SJCRH30 (cell line): Measurements from ENCODE around the gene PDCD1LG2. TPM values are rescaled to one million over a fixed set of nuclear protein-coding genes. Genes with fewer than 3 reads are reported as not detected.
"Not testable (repeated sequence)": the region's sequence is repeated elsewhere in the genome, so short reads cannot be mapped to it uniquely, and the experiment has no call there.

Experiments
- DNase-seq, 2 experiments: peaks; one replicate each; pipeline ENCODE4 v3.0.0-alpha.2; 2015 to 2020
- H3K27ac ChIP-seq: fragments of 250-450 bp; sonication (Bioruptor Pico); 2 replicates; pipeline ENCODE4 v1.5.1; 2020; ENCODE audit warnings: mild to moderate bottlenecking, moderate library complexity
- H3K27me3 ChIP-seq: fragments of 250-450 bp; sonication (Bioruptor Pico); 2 replicates; pipeline ENCODE4 v1.5.1; 2020; ENCODE audit warnings: mild to moderate bottlenecking, moderate library complexity
- H3K36me3 ChIP-seq: fragments of 250-450 bp; sonication (Bioruptor Pico); 2 replicates; pipeline ENCODE4 v1.5.1; 2020; ENCODE audit warnings: mild to moderate bottlenecking, moderate library complexity
- H3K4me1 ChIP-seq: fragments of 250-450 bp; sonication (Bioruptor Pico); 2 replicates; pipeline ENCODE4 v1.5.1; 2020; ENCODE audit warnings: mild to moderate bottlenecking, moderate library complexity
- H3K4me3 ChIP-seq: fragments of 250-450 bp; sonication (Bioruptor Pico); 2 replicates; pipeline ENCODE4 v1.5.1; 2020; ENCODE audit warnings: mild to moderate bottlenecking, moderate library complexity
- H3K9me3 ChIP-seq: fragments of 250-450 bp; sonication (Bioruptor Pico); replicated peaks from 2 replicates; pipeline ENCODE4 v1.5.1; 2020; ENCODE audit warnings: mild to moderate bottlenecking, moderate library complexity
- total RNA-seq: library from RNA; depleted of rRNA; stranded (reverse); fragments of >200 nt; shearing (Covaris generic); gene quantifications from 2 replicates; pipeline ENCODE4 v1.2.3, GENCODE V29; 2014

Gene PDCD1LG2
- total RNA-seq, 1 experiment from 2014 or later, result 0.59 TPM

DNA sequence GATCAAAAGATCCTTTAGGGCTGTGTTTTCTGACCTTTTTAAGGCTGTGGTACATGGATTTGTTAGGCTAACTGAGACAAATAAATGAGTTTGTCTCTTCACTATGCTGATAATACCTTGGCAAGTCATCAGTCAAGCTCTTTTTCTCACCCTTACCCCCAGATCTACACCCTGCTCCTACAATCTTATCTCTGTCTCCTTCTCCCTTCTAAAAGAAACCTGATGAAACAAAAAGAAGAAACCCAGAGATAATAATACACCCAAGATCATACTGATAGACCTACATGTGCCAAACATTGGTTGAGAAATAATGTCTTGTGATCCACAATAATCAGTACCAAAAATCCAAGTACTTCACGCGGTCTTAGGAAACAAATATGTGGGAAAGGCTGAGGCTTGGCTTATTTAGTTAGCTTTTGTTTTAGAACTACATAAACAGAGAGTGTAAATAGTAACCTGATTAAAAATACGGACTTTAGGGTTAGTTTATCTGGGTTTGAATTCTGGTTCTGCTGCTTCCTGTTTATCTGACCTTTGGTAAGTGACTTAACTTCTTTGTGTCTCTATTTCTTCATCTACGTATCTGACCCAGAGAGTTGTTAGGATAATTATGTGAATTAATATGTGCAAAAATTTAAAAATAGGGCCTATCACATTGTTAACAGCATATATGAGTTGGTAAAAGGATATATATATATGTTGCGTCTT lies 24.8 kb upstream of the PDCD1LG2 start:
- Histone ChIP-seq H3K27ac (no peak overlapping the region), H3K9me3 (no peaks in the 10 kb centered on the region), H3K36me3 (no peaks in the 10 kb centered on the region), H3K4me1 (no peaks in the 10 kb centered on the region), H3K27me3 (no peaks in the 10 kb centered on the region), H3K4me3 (no peak overlapping the region)
- DNase-seq, result no peak

DNA sequence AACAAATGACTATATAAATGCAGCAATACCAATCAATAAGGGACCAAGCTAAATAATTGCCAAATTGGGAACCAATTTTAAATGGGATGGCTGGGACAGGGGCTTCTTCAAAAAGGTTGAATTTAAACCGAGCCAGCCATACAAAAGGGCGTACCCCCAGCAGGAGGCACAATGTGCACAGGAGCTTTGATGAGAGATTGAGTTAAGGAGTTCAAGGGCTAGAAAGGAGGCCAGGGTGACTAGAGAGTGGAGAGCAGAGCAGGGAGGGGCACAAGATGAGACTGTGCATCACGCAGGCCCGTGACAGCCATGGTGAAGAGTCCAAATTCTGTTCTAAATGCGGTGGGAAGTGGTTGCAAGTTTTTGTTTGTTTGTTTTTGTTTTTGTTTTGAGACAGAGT lies 23.3 kb upstream of the PDCD1LG2 start:
- no peaks in the 10 kb centered on the region for H3K9me3 ChIP-seq
- no peak overlapping the region for H3K4me3 ChIP-seq
- H3K36me3 ChIP-seq, result no peaks in the 10 kb centered on the region
- H3K27ac ChIP-seq, result no peak overlapping the region
- no peaks in the 10 kb centered on the region for H3K27me3 ChIP-seq
- no peaks in the 10 kb centered on the region for H3K4me1 ChIP-seq
- DNase-seq, result no peak

DNA sequence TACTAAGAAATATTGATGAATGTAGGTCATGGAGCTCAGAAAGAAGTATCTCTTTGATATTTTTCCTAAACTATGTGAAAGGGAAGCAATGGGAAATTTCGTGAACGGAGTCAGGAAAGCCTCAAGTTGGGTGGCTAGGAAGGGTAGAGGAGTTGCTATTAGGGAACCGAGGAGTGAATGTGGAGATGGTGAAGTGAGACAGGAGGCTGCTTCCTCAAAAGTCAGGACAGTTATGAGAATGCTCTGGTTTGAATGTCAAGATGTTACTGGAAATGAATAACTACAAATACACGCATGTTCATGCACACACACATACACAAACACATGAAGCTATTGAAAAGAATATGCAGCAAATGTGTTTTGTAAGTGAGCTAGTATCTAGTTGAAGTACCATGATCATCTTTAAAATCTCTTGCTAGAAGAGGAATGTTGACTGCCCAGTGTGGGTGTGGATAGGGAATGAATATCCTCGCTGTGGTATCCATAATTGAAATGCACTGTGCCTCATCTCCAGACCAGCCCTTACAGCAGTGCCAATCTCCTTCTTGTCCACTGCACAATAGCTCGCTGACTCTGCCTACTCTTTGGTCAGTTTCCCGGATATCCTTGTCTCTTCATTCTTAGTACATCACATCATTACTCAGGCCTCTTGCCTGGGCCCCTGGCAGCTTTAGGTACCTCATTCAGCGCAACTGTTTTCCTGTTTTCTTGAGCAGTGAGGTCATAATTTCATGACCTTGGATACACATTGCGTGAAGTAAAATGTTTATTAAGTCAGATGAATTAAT lies 21.9 kb upstream of the PDCD1LG2 start:
- Histone ChIP-seq H3K4me1 (no peaks in the 10 kb centered on the region), H3K27me3 (no peaks in the 10 kb centered on the region), H3K27ac (no peak overlapping the region), H3K9me3 (no peaks in the 10 kb centered on the region), H3K4me3 (no peak overlapping the region), H3K36me3 (no peaks in the 10 kb centered on the region)
- DNase-seq, result no peak

DNA sequence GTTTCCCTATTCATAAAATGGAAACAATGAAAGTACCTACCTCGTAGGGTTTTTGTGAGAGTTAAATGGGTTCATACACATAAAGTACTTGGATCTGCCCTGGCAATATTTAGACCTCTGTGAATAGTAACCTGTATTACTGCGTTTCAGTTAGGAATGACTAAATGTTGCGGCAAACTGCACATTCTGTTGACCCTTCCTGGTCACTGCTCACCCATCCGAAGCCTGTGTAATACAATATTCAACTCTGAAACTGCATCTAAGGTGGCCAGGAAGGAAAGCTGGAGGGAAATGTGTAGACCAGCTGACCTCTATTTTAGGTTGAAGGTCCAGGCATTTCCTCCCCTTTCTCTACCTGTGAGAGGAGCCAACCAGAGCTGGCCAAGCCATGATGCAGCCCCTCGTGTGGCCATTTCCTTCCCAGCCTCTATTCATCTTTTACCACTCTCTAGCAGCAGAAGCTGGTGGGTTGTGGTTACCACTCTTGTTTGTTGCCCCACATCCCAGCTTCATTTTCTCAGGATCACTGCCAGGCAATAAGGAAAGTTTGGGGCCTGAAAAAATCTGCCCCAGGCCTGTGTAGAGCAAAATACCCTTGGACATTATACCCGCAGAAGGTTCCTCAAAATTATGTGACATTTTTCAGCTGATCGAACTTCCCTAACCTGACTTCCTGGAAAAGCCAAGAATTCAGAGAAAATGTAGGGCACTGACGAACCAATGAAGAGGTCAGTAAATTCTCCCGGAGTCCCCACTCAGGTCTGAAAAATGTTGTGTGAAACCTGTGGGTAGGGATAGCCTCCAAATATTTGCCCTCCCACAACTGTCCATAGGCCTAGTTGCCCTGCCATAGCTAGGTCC lies 20.5 kb upstream of the PDCD1LG2 start:
- 0 out of 2 replicates have a peak, but pooled peaks cover under 1% of the 10 kb centered on the region for H3K9me3 ChIP-seq
- no peaks in the 10 kb centered on the region for H3K36me3 ChIP-seq
- H3K4me3 ChIP-seq, result no peak overlapping the region
- no peaks in the 10 kb centered on the region for H3K27me3 ChIP-seq
- H3K4me1 ChIP-seq, result no peaks in the 10 kb centered on the region
- H3K27ac ChIP-seq, result no peak overlapping the region
- DNase-seq, result no peak

DNA sequence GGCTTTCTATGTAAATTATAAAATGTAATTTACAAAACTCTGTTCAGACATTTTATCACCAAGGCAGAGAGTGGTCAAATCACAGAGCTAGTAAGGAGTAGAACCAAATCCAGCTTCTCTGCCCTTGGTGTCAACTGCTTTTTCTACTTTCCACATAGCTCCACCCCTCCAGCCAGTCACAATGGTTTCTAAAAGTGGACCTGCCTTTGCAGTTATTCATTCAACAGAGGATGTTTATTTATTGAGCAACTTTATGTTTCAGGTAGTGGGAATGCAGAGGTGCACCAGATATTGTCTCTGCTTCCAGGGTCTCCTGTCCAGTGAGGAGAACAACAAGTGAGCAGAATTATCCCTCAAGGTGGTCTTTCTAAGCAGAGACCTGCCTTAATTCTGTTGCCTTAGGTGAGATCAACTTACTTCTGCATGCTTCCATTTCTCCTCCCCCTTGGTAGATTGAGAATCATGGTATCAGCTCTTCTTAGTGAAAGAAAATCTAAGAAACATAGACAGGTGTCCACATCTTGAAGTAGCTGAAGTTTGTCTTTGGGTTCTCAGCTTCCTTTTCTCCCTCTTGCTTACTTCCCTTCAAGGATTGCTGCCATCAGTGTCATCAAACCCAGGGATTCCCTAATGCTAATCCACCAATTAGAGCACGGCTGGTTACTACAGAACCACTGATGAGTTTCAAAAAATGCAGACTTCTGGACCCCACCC lies 17.2 kb upstream of the PDCD1LG2 start:
- DNase-seq, result no peak
- Histone ChIP-seq H3K27me3 (no peaks in the 10 kb centered on the region), H3K9me3 (peaks cover 3% of the 10 kb centered on the region; the same call in 1 of the 2 replicates), H3K27ac (no peak overlapping the region), H3K4me3 (no peak overlapping the region), H3K36me3 (no peaks in the 10 kb centered on the region), H3K4me1 (no peaks in the 10 kb centered on the region)

DNA sequence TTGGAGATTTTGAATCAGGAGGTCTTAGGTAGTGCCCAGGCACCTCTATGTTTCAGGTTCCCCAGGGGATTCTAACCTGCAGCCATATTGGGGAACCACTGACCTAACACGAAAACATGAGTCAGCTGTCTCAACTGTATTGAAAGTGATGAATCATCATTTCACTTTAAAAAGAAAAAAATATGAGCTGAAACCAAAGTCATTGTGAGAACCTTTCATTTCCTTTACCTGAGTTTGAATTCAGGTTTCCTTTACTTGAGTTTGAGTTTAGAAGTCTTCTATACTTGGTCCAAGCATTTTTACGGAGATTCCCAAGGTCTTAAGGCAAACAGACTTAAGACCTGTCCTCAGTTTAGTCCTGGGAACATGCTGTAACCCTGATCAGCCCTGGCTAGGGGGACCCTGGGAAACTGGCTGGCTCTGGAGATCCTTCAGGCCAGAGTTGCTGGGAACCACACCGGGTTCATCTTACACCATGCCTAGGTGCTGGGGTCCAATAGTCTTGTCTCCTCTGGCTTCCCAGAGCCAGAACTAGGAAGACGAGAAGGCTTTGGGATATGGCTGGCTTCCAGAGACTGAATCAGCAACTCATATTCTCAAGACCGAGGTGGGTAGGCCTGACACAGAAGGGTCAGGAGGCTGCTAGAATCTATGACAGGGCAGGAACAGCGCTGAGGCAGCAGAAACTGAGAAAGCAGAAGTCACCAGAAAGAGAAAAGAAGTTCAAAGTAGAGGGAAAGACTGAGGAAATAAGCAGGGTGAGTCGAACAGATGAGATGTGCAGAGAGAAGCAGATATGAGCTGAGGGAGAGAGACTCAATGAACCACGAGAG lies 16.4 kb upstream of the PDCD1LG2 start:
- H3K4me3 ChIP-seq, result 0 out of 2 replicates have a peak overlapping the region, but pooled peaks have one; percentile 22
- peak; percentile 16 to 18 for DNase-seq
- H3K9me3 ChIP-seq, result peaks cover 3% of the 10 kb centered on the region; the same call in 1 of the 2 replicates
- no peaks in the 10 kb centered on the region for H3K27me3 ChIP-seq
- H3K27ac ChIP-seq, result no peak overlapping the region
- no peaks in the 10 kb centered on the region for H3K4me1 ChIP-seq
- no peaks in the 10 kb centered on the region for H3K36me3 ChIP-seq

DNA sequence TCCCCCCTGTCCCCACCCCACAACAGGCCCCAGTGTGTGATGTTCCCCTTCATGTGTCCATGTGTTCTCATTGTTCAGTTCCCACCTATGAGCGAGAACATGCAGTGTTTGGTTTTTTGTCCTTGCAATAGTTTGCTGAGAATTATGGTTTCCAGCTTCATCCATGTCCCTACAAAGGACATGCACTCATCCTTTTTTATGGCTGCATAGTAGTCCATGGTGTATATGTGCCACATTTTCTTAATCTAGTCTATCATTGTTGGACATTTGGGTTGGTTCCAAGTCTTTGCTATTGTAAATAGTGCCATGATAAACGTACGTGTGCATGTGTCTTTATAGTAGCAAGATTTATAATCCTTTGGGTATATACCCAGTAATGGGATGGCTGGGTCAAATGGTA lies 15.6 kb upstream of the PDCD1LG2 start:
- not testable (repeated sequence) for H3K27me3 ChIP-seq, H3K9me3 ChIP-seq, H3K27ac ChIP-seq, H3K4me3 ChIP-seq, DNase-seq, H3K4me1 ChIP-seq, H3K36me3 ChIP-seq

DNA sequence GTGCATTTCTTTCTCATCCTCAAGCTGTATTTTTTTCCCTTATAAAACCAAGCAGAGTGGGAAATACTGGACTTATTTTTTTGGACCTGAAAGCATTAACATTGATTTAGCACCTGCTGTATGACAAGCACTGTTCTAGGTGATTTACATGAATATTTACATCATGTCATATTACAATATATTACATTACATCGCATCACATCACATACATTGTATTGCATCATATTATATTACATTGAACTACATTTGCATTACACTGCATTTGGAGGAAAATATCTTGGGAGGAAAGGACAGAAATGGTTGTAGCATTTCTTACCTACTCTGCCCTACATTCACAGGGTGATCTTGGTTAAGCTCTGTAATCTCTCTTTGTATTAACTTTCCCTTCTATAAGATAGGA lies 11.2 kb upstream of the PDCD1LG2 start:
- H3K4me3 ChIP-seq, result no peak overlapping the region
- no peaks in the 10 kb centered on the region for H3K36me3 ChIP-seq
- H3K27ac ChIP-seq, result no peak overlapping the region
- no peak for DNase-seq
- 0 out of 2 replicates have a peak, but pooled peaks cover 5% of the 10 kb centered on the region for H3K4me1 ChIP-seq
- no peaks in the 10 kb centered on the region for H3K27me3 ChIP-seq
- peaks cover 3% of the 10 kb centered on the region; the same call in 1 of the 2 replicates for H3K9me3 ChIP-seq

DNA sequence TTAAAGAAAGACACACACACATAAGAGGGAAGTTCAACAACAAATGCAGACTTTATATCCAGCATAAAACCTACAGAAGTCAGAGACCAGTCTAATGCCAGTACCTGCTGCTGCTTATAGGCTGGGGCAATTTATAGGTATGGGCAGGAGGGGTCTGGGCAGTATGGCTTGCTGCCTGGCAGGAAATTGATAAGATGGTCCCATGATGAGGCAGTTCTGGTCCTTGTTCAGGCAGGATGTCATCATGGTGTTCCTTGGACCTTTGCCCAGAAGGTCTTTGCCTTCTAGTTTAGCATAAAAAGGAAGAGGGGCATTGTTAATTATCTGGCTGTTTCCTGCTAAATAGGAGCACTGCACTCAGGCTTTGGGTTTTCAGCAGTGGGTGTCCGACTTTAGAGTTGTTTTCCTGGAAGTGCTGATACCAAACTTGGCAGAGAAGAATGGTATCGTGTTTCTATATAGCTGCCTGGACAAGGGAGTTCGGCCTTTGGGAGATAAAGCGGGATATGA lies 10.4 kb upstream of the PDCD1LG2 start:
- Histone ChIP-seq H3K27ac (no peak overlapping the region), H3K27me3 (no peaks in the 10 kb centered on the region), H3K4me1 (0 out of 2 replicates have a peak, but pooled peaks cover 5% of the 10 kb centered on the region), H3K9me3 (peaks cover 2% of the 10 kb centered on the region; the same call in 1 of the 2 replicates), H3K36me3 (no peaks in the 10 kb centered on the region), H3K4me3 (no peak overlapping the region)
- DNase-seq, result peak in 1 of 2 experiments; percentile 28

DNA sequence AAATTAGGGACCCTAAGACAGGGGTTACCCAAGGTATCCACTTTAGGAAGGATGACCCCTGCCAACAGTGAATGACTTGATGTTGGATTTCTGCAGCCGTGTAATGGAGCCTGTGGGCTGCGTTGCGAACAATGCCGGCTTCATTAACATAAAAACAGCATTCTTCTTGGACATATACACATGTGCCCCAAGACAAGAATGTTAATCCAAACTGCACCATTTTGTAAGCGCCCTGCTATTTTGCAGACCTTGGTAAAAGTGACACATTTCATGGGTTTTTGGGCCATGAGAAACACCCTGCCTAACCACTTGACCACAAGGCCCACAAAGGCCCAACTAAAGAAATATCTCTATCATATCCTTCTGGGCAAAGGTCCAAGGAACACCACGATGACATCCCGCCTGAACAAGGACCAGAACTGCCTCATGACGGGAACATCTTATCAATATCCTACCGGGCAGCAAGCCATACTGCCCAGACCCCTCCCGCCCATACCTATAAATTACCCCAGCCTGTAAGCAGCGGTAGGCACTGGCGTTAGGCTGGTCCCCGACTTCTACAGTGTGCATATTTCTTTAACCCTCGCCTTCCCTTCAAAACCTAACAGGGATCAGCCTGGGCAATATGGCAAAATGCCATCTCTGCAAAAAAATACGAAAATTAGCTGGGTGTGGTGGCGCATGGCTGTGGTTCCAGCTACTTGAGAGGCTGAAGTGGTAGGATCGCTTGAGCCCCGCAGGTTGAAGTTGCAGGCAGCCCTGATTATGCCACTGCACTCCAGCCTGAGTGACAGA lies 9.7 kb upstream of the PDCD1LG2 start:
- no peaks in the 10 kb centered on the region for H3K9me3 ChIP-seq
- H3K36me3 ChIP-seq, result no peaks in the 10 kb centered on the region
- H3K27me3 ChIP-seq, result no peaks in the 10 kb centered on the region
- no peak overlapping the region for H3K27ac ChIP-seq
- DNase-seq, result peak in 1 of 2 experiments; percentile 6
- 0 out of 2 replicates have a peak, but pooled peaks cover 5% of the 10 kb centered on the region for H3K4me1 ChIP-seq
- H3K4me3 ChIP-seq, result no peak overlapping the region

DNA sequence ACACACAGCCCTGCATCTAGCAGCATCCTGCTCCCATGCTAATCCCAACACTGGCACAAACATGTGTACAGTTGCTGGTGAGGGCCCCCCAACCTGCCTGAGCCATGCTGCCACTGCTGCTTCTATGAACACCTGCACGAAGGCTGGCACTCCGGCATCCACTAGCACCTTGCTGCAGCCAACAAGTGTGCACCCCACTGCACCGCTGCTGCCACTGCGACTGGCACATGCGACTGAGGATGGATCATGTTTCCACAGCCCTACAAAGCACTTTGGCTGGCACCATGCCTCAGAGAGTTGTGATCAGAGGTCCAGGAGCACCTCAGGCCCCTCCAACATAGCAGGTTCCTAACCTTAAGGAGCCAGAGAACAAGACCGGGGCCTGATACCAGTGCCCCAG lies 7.8 kb upstream of the PDCD1LG2 start:
- Histone ChIP-seq H3K36me3 (no peaks in the 10 kb centered on the region), H3K27ac (no peak overlapping the region), H3K4me1 (0 out of 2 replicates have a peak, but pooled peaks cover 5% of the 10 kb centered on the region), H3K27me3 (no peaks in the 10 kb centered on the region), H3K9me3 (no peaks in the 10 kb centered on the region), H3K4me3 (no peak overlapping the region)
- no peak for DNase-seq

DNA sequence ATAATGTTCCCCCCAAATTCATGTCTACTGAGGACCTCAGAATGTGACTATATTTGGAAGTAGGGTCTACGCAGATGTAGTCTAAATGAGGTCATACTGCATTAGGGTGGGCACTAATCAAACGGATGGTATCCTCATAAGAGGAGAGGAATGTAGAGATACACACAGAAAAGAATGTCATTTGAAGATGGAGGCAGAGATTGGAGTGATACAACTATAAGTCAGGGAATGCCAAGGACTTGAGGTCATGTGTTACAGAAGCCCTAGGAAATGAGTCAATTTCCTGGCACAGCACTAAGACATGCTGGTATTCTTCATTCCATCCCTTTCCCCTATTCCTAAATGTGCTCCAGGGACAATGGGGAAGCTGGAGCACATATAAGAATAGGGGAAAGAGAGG lies 758 bp upstream of the PDCD1LG2 start:
- no peaks in the 10 kb centered on the region for H3K9me3 ChIP-seq
- H3K27ac ChIP-seq, result peak overlapping the region; percentile 71
- no peaks in the 10 kb centered on the region for H3K36me3 ChIP-seq
- H3K4me1 ChIP-seq, result peaks cover 24% of the 10 kb centered on the region
- DNase-seq, result peak in 1 of 2 experiments; percentile 18
- H3K4me3 ChIP-seq, result no peak overlapping the region
- H3K27me3 ChIP-seq, result no peaks in the 10 kb centered on the region

DNA sequence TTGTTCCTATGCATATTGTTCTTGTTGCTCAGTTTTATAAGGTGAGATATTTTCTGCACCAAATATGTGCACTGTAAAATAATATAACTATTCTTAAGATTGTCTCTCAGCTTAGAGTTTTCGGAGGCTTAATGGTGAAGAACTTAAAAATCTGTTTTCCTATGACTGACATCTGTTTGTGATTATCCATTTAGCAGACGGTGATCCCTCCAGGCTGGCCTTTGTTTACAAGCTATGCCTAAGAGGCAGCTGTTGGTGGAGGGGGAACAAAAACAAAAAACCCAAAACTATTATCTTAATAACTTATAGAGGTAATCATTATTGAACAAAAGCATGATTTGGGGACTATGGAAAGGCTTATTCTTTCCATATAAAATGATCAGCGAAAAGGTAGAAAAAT lies 658 bp downstream of the PDCD1LG2 start:
- no peak overlapping the region for H3K4me3 ChIP-seq
- H3K27ac ChIP-seq, result no peak overlapping the region
- DNase-seq, result no peak
- H3K36me3 ChIP-seq, result no peaks in the 10 kb centered on the region
- peaks cover 24% of the 10 kb centered on the region for H3K4me1 ChIP-seq
- no peaks in the 10 kb centered on the region for H3K27me3 ChIP-seq
- no peaks in the 10 kb centered on the region for H3K9me3 ChIP-seq
